ENCODE data around the gene RIN2. TPM values are rescaled to one million over a fixed set of nuclear protein-coding genes. Genes with fewer than 3 reads are reported as not detected.
"Not testable (repeated sequence)": the region's sequence is repeated elsewhere in the genome, so short reads cannot be mapped to it uniquely, and the experiment has no call there.

RIN2 gene
- polyA plus RNA-seq, 1 donor (not counting 4 experiments of a cell fraction or from before 2014, with no cell fraction given), result 40.1 TPM

GRCh38 chr20:19750101-19750606 lies 7.9 kb upstream of the RIN2 start:
- H3K4me3 ChIP-seq (ENCODE audit: control insufficient read depth in 2 of 3, extremely low read depth in 1 of 3, insufficient read depth in 2 of 3, low read depth in 1 of 3, low read length in 3 of 3), result no peak overlapping the region
- no peaks in the 10 kb centered on the region for H3K79me2 ChIP-seq (ENCODE audit: control insufficient read depth, insufficient read depth, low read length)
- dilution Hi-C loops (cut with MboI; ENCODE audit: extremely low pct_ligation_motif_present, low sequenced_read_pairs), result no loop called here
- no peak overlapping the region for H3K4me2 ChIP-seq (ENCODE audit: control insufficient read depth, extremely low read depth, insufficient read depth, low read depth, low read length)
- H4K20me1 ChIP-seq (ENCODE audit: control insufficient read depth, extremely low read depth, insufficient read depth, low read length), result no peaks in the 10 kb centered on the region
- no peaks in the 10 kb centered on the region for H3K9me1 ChIP-seq (ENCODE audit: control insufficient read depth, extremely low read depth, insufficient read depth, low read length)
- H2AFZ ChIP-seq (ENCODE audit: control insufficient read depth, low read length), result no peak overlapping the region
- DNase-seq (ENCODE audit: low read depth, low spot score) (no peak), FAIRE-seq (no peak)
- no peak for TF ChIP-seq EZH2 (IDR thresholded peaks at IDR 0.05; ENCODE audit: low read length)
- TF ChIP-seq, protein P1, sequence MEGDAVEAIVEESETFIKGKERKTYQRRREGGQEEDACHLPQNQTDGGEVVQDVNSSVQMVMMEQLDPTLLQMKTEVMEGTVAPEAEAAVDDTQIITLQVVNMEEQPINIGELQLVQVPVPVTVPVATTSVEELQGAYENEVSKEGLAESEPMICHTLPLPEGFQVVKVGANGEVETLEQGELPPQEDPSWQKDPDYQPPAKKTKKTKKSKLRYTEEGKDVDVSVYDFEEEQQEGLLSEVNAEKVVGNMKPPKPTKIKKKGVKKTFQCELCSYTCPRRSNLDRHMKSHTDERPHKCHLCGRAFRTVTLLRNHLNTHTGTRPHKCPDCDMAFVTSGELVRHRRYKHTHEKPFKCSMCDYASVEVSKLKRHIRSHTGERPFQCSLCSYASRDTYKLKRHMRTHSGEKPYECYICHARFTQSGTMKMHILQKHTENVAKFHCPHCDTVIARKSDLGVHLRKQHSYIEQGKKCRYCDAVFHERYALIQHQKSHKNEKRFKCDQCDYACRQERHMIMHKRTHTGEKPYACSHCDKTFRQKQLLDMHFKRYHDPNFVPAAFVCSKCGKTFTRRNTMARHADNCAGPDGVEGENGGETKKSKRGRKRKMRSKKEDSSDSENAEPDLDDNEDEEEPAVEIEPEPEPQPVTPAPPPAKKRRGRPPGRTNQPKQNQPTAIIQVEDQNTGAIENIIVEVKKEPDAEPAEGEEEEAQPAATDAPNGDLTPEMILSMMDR (optimal IDR thresholded peaks at IDR 0.05 in 1 of 3, IDR thresholded peaks at IDR 0.05 in 1 of 3, conservative IDR thresholded peaks at IDR 0.05 in 1 of 3; ENCODE audit: extremely low read depth in 1 of 3, insufficient read depth in 2 of 3, low read length in 3 of 3), result no peak
- H3K4me1 ChIP-seq (ENCODE audit: control insufficient read depth, extremely low read depth, insufficient read depth, low read length), result no peaks in the 10 kb centered on the region
- H3K9ac ChIP-seq (ENCODE audit: control insufficient read depth, extremely low read depth, insufficient read depth, low read length), result no peak overlapping the region
- no peaks in the 10 kb centered on the region for H3K36me3 ChIP-seq (ENCODE audit: control insufficient read depth in 2 of 2, extremely low read depth in 1 of 2, insufficient read depth in 2 of 2, low read length in 2 of 2)
- no peaks in the 10 kb centered on the region for H3K9me3 ChIP-seq (ENCODE audit: control insufficient read depth, low read depth, low read length)
- H3K27me3 ChIP-seq (ENCODE audit: control insufficient read depth, extremely low read depth, insufficient read depth, low read length), result no peaks in the 10 kb centered on the region
- H3K27ac ChIP-seq (ENCODE audit: control insufficient read depth, insufficient read depth, low read length), result no peak overlapping the region

- no peak for FAIRE-seq
- H4K20me1 ChIP-seq (ENCODE audit: control insufficient read depth, extremely low read depth, insufficient read depth, low read length), result no peaks in the 10 kb centered on the region
- TF ChIP-seq, protein P1 (optimal IDR thresholded peaks at IDR 0.05 in 1 of 3, IDR thresholded peaks at IDR 0.05 in 1 of 3, conservative IDR thresholded peaks at IDR 0.05 in 1 of 3; ENCODE audit: extremely low read depth in 1 of 3, insufficient read depth in 2 of 3, low read length in 3 of 3), result no peak
- TF ChIP-seq EZH2 (IDR thresholded peaks at IDR 0.05; ENCODE audit: low read length), result no peak
- H3K4me2 ChIP-seq (ENCODE audit: control insufficient read depth, extremely low read depth, insufficient read depth, low read depth, low read length), result no peak overlapping the region
- no peaks in the 10 kb centered on the region for H3K79me2 ChIP-seq (ENCODE audit: control insufficient read depth, insufficient read depth, low read length)
- H3K4me1 ChIP-seq (ENCODE audit: control insufficient read depth, extremely low read depth, insufficient read depth, low read length), result no peaks in the 10 kb centered on the region
- no peak overlapping the region for H3K4me3 ChIP-seq (ENCODE audit: control insufficient read depth in 2 of 3, extremely low read depth in 1 of 3, insufficient read depth in 2 of 3, low read depth in 1 of 3, low read length in 3 of 3)
- H2AFZ ChIP-seq (ENCODE audit: control insufficient read depth, low read length), result no peak overlapping the region
- H3K27ac ChIP-seq (ENCODE audit: control insufficient read depth, insufficient read depth, low read length), result no peak overlapping the region
- H3K9me3 ChIP-seq (ENCODE audit: control insufficient read depth, low read depth, low read length), result no peaks in the 10 kb centered on the region
- no peaks in the 10 kb centered on the region for H3K27me3 ChIP-seq (ENCODE audit: control insufficient read depth, extremely low read depth, insufficient read depth, low read length)
- no peak overlapping the region for H3K9ac ChIP-seq (ENCODE audit: control insufficient read depth, extremely low read depth, insufficient read depth, low read length)
- no peaks in the 10 kb centered on the region for H3K36me3 ChIP-seq (ENCODE audit: control insufficient read depth in 2 of 2, extremely low read depth in 1 of 2, insufficient read depth in 2 of 2, low read length in 2 of 2)
- dilution Hi-C loops (cut with MboI; ENCODE audit: extremely low pct_ligation_motif_present, low sequenced_read_pairs), result no loop called here
- no peaks in the 10 kb centered on the region for H3K9me1 ChIP-seq (ENCODE audit: control insufficient read depth, extremely low read depth, insufficient read depth, low read length)
- no peak for DNase-seq (ENCODE audit: low read depth, low spot score)
Measured at GRCh38 chr20:19750907-19751636, 7.0 kb upstream of the RIN2 start.

DNA sequence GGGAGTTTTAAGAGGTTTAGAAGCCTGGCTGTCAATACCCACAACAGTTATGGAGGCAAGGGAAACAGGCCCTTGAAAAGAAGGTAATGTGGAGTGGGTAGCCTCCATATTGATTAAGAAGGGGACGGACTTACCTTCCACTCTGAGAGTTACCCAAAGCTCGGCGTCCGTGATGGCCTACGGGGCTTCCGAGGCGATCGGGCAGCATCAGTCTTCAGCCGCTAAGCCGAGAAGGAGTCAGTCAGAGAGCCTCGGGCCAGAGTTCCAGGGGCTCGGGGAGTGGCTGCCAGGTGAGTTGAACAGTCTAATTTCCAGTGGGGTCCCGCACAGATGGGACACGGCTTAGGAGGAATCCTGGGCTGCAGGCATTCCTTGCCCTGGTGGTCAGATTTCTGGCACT lies 3.9 kb upstream of the RIN2 start:
- H3K4me3 ChIP-seq (ENCODE audit: control insufficient read depth in 2 of 3, extremely low read depth in 1 of 3, insufficient read depth in 2 of 3, low read depth in 1 of 3, low read length in 3 of 3); H3K79me2 ChIP-seq (ENCODE audit: control insufficient read depth, insufficient read depth, low read length); FAIRE-seq; H3K9me3 ChIP-seq (ENCODE audit: control insufficient read depth, low read depth, low read length); H3K36me3 ChIP-seq (ENCODE audit: control insufficient read depth in 2 of 2, extremely low read depth in 1 of 2, insufficient read depth in 2 of 2, low read length in 2 of 2); H3K27me3 ChIP-seq (ENCODE audit: control insufficient read depth, extremely low read depth, insufficient read depth, low read length); H2AFZ ChIP-seq (ENCODE audit: control insufficient read depth, low read length); dilution Hi-C loops (cut with MboI; ENCODE audit: extremely low pct_ligation_motif_present, low sequenced_read_pairs); H4K20me1 ChIP-seq (ENCODE audit: control insufficient read depth, extremely low read depth, insufficient read depth, low read length); H3K4me2 ChIP-seq (ENCODE audit: control insufficient read depth, extremely low read depth, insufficient read depth, low read depth, low read length); DNase-seq (ENCODE audit: low read depth, low spot score); H3K9me1 ChIP-seq (ENCODE audit: control insufficient read depth, extremely low read depth, insufficient read depth, low read length); H3K27ac ChIP-seq (ENCODE audit: control insufficient read depth, insufficient read depth, low read length); H3K9ac ChIP-seq (ENCODE audit: control insufficient read depth, extremely low read depth, insufficient read depth, low read length): not testable (repeated sequence)
- peaks cover 14% of the 10 kb centered on the region for H3K4me1 ChIP-seq (ENCODE audit: control insufficient read depth, extremely low read depth, insufficient read depth, low read length)

All from keratinocyte (primary cell).